ENCODE results near the gene NCOA3.

- TF ChIP-seq CTCF (IDR thresholded peaks at IDR 0.05) (no peak), EP300 (IDR thresholded peaks at IDR 0.05) (no peak), POLR2A (IDR thresholded peaks at IDR 0.05) (no peak)
Measured at GRCh38 chr20:47680804-47681529, 179.3 kb downstream of the NCOA3 start.
